ENCODE results near the gene ROGDI.
"Not testable (repeated sequence)": the region's sequence is repeated elsewhere in the genome, so short reads cannot be mapped to it uniquely, and the experiment has no call there.

Gene ROGDI

DNA sequence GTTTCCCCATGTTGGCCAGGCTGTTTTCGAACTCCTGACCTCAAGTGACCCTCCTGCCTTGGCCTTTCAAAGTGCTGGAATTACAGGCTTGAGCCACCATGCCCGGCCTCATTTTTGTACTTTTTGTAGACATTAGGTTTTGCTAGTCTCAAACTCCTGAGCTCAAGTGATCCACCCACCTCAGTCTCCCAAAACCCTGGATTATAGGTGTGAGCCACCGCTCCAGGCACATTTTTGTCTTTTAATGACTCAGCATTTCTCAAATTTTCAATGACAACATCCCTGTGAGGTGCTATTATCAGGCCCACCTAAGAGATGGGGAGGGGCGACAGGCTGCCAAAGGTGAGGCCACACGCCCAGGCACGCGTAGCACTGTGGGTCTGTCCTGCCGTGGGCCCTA lies 15.4 kb downstream of the ROGDI start:
- TF ChIP-seq, protein P1, sequence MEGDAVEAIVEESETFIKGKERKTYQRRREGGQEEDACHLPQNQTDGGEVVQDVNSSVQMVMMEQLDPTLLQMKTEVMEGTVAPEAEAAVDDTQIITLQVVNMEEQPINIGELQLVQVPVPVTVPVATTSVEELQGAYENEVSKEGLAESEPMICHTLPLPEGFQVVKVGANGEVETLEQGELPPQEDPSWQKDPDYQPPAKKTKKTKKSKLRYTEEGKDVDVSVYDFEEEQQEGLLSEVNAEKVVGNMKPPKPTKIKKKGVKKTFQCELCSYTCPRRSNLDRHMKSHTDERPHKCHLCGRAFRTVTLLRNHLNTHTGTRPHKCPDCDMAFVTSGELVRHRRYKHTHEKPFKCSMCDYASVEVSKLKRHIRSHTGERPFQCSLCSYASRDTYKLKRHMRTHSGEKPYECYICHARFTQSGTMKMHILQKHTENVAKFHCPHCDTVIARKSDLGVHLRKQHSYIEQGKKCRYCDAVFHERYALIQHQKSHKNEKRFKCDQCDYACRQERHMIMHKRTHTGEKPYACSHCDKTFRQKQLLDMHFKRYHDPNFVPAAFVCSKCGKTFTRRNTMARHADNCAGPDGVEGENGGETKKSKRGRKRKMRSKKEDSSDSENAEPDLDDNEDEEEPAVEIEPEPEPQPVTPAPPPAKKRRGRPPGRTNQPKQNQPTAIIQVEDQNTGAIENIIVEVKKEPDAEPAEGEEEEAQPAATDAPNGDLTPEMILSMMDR (IDR thresholded peaks at IDR 0.05; ENCODE audit: insufficient read depth, low read depth, low read length, missing control alignments) = no peak
- no peak for DNase-seq (ENCODE audit: low read depth)
- H3K4me3 ChIP-seq (ENCODE audit: low read length) = no peak overlapping the region

DNA sequence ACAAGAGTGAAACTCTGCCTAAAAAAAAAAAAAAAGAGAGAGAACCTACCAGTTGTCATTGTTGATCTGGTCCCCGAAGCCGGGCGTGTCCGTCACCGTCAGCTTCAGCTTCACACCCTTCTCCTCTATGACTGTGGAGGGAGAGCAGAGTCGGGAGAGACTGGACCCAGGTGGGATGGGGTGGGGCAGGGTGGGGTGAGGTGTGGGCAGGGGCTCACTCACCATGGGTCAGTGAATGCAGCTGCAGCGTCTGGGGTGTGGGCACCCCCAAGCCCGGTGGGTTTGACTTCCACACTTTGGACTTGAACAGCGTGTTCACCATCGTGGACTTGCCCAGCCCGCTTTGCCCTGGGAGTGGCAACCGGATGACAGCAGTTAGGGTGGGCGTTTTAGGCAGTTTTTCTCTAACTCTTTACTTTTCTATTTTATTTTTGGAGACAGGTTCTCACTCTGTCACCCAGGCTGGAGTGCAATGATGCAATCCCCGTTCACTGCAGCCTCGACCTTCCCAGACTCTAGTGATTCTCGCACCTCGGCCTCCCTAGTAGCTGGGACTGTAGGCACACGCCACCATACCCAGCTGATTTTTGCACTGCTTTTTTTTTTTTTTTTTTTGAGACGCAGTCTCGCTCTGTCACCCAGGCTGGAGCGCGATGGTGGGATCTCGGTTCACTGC lies 16.5 kb downstream of the ROGDI start:
- TF ChIP-seq, protein P1 (IDR thresholded peaks at IDR 0.05; ENCODE audit: insufficient read depth, low read depth, low read length, missing control alignments) = no peak
- no peak for DNase-seq (ENCODE audit: low read depth)
- H3K4me3 ChIP-seq (ENCODE audit: low read length) = no peak overlapping the region

DNA sequence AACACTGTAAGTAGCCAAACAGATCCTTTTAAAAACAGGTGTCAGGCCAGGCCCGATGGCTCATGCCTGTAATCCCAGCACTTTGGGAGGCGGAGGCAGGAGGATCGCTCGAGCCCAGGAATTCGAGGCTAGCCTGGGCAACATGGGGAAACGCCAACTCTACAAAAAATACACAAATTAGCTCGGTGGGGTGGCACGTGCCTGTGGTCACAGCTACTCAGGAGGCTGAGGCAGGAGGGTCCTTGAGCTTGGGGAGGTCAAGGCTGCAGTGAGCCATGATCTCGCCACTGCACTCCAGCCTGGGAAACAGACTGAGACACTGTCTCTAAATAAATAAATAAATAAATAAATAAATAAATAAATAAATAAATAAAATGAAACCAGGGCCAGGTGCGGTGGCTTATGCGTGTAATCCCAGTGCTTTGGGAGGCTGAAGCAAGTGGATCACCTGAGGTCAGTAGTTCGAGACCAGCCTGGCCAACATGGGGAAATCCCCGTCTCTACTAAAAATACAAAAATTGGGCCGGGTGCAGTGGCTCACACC lies 17.9 kb downstream of the ROGDI start:
- not testable (repeated sequence) for H3K4me3 ChIP-seq (ENCODE audit: low read length); DNase-seq (ENCODE audit: low read depth)

DNA sequence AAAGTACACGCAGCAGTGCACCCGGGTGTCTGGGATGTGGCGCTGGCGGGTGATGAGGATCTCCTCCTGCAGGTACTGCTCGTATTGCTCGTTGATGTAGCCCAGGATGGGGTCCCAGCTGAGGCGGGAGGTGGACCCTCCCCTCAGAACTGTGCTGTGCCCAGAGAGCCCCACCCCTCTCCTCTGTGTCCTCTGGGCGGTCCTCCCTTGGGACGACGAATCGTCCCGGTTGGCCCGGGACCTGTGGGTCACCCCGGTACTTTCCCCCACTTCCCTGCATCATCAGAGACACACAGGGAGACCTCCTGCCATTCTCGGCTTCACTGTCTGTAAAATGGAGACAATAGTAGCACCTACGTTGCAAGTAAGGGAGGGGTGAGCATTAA lies 18.5 kb downstream of the ROGDI start:
- TF ChIP-seq, protein P1 (IDR thresholded peaks at IDR 0.05; ENCODE audit: insufficient read depth, low read depth, low read length, missing control alignments) = no peak
- no peak for DNase-seq (ENCODE audit: low read depth)
- H3K4me3 ChIP-seq (ENCODE audit: low read length) = no peak overlapping the region

DNA sequence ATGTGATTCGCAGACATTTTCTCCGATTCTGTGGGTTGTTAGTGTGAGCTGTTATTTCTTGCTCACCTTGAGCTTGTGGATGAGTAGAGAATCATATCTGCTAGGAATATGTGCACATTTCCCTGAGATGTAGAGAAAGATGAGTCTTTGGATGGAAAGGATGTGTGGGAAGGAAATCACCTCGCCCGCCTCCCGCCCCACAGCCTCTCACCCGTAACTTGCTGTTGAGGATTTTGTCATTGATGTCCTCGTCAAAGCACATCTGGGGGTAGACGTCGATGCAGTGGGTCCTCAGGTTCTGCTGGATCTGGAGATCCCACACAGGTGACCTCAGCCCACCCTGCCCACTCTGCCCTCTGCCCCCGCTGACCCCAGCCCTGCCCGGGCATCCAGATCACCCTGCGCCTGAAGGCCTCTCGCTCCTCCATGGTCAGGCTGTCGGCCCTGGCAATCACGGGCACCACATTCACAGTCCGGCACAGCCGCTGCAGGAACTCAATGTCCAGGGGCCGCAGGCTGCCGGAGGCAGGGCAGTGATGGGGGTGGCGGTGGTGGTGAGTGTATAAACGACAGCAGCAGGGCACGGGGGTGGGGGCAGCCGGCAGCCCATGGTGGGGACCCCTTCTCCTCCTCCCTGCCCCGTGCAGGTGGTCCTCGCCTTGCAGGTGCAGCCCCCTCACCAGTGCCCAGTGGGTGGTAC lies 19.0 kb downstream of the ROGDI start:
- TF ChIP-seq, protein P1 (IDR thresholded peaks at IDR 0.05; ENCODE audit: insufficient read depth, low read depth, low read length, missing control alignments) = no peak
- DNase-seq (ENCODE audit: low read depth) = no peak
- H3K4me3 ChIP-seq (ENCODE audit: low read length) = no peak overlapping the region

DNA sequence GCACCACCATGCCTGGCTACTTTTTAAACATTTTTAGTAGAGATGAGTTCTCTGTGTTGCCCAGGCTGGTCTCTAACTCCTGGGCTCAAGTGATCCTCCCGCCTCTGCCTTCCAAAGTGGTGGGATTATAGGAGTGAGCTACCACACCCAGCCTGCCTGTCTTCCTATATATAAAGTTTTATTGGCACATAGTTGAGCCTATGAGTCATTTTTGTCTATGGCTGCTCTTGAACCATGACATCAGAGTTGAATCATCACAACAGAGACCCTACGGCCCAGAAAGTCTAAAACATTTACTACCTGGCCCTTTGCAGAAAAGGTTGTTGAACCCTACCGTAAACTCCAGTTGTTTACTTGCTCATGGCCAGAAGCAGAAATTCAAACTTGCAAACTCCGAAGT lies 22.2 kb downstream of the ROGDI start:
- TF ChIP-seq, protein P1 (IDR thresholded peaks at IDR 0.05; ENCODE audit: insufficient read depth, low read depth, low read length, missing control alignments) = no peak
- H3K4me3 ChIP-seq (ENCODE audit: low read length) = no peak overlapping the region
- peak; percentile 31 for DNase-seq (ENCODE audit: low read depth)

DNA sequence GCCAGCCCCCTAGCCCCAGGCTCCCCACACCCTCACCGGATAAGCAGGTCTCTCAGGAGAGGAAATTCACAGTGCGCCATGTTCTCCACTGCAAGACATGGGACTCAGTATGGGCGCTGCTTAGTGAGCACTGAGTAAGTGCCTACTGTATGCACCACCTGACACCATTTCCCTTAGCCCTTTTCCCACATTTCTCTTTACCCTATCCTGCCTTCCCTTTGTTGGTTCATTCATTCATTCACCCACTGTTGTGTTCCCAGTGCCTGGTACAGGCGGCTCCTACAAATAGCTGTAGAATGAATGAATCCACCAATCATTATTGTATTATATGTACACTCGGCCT lies 24.4 kb downstream of the ROGDI start:
- H3K4me3 ChIP-seq (ENCODE audit: low read length) = no peak overlapping the region
- DNase-seq (ENCODE audit: low read depth) = no peak
- TF ChIP-seq, protein P1 (IDR thresholded peaks at IDR 0.05; ENCODE audit: insufficient read depth, low read depth, low read length, missing control alignments) = no peak
